GM18526 (cell line): ENCODE results near the gene ERC2.

Experiments used
- POLR2A ChIP-seq: IDR thresholded peaks from 3 replicates; pipeline ENCODE4 v1.6.1; 2011; ENCODE audit not compliant: insufficient read length; ENCODE audit errors: extremely low read depth

Gene ERC2

DNA sequence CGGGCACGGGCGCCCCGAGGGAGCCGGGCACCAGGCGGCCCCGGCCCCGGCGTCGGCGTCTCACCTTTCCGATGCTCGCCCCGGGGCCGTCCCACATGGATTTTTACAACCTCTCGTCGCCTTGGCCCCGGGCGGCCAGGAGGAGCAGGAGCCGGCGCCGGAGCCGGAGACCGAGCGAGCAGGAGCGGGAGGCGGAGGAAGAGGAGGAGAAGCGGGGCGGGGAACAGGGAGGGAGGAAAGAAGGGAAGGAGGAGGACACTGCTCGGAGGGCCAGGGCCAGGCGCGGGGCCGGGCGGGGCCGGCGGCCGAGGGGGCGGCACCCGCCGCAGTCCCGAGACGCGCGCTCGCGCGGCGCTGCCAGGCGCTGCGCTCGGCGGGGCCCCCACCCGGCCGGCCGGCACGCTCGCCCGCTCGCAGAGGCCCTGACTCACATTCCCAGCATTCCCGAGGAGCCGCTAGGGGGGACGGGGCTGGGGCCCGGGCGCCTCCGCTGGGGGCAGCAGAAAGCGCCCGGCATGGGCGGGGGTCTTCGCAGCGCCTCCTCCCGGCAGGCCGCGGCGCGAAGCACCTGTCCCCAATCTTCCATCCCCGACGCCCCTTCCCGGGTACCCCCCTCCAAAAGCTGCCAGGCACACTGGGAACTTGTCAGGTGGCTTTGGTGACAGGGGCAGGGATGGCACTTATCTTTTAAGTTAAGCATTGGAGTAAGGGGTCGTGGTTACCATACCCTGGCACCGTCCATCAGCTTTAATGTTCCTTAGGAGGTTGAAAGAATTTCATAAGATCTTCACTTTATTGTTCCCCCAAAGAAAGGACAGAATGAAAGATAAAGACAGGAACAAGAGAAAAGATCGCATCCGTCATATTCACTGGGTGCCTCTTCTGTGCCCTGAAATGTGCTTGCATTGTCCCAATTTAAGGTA is at the start of gene ERC2:
ERC2 (minus strand) TSS at position 284 of the 923 bp plus-strand sequence.
- no peak for TF ChIP-seq POLR2A

DNA sequence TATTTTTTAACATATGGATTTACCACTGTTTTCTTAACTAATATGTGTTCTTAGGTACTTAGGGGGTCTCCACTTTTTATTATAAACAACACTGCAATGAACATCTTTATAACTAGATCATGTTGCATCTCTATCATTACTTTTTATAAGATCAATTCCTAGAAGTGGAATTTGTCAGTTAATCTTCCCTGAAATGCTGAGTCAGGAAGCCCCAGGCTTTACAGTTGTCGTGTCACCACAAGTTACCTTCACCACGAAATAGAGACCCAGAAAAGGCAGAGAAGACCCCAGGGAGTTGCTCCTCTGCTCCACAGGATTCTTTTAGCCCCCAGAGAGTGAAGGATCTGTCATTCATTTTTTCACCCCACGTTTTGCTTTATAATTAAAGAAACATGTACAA is 34.5 kb upstream of the ERC2 start:
- no peak for TF ChIP-seq POLR2A

- TF ChIP-seq POLR2A = no peak
Observed at GRCh38 chr3:56494679-56495322, 26.5 kb upstream of the ERC2 start.

GRCh38 chr3:56491566-56491965 is 23.3 kb upstream of the ERC2 start:
- TF ChIP-seq POLR2A = no peak

DNA sequence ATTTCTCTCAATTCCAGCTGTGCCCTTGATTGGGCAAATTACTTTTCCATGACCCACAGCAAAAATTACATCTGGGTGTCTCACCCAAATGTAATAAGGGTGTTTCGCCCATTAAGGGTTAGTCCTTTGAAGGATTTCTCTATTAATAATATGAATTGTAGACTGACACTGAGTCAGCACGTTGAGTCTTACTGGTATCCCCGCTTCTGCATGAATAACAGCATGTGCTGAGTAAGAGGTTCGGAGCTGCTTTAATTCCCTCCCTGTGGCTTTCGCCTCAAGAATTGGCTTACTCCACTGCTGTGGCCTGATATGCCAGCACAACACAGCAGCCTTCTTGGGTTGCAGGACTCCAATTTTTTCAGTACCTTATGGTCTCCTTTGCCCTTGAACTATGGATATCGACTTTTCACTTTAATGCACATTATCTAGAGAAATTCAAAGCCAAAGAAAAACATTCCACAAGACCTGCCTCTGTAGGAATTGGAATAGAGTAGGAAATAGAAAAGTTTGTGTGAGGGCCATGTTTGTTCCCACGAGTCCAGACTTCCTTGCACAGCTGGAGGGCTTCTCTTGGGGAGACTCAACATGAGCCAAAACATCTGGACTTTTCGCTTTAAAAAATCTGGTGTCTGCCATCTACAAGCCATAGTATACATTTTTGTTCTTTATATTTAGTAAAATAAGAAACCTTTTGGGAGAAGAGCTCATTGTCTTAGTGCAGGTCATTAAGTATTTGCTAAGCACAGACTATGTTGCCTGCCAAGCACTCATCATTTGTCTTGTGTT is 20.7 kb upstream of the ERC2 start:
- no peak for TF ChIP-seq POLR2A

- no peak for TF ChIP-seq POLR2A
Observed at GRCh38 chr3:56484525-56485032, 16.3 kb upstream of the ERC2 start.

GRCh38 chr3:56484122-56484521 is 15.9 kb upstream of the ERC2 start:
- TF ChIP-seq POLR2A = no peak

- no peak for TF ChIP-seq POLR2A
Observed at GRCh38 chr3:56477646-56478045, 9.4 kb upstream of the ERC2 start.

DNA sequence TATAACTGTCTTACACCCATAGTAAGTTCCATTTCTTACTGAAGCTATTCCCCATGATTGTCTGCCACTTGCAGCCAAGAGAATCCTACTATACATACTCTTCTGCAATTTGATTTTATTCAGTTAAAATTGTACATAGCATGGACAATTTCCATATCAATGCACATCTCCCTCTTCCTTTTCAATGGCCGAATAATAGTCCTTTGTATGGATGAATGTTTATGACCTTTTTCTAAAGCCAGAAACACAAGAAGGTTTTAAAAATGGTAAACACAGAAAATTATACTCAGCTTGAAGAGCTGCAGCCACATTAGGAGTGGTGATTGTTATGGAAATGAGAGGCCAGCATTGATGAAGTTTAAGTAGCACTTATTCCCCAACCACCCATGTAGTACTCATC is 8.5 kb upstream of the ERC2 start:
- TF ChIP-seq POLR2A = no peak

- no peak for TF ChIP-seq POLR2A
Observed at GRCh38 chr3:56471771-56472170, 3.5 kb upstream of the ERC2 start.

- TF ChIP-seq POLR2A = no peak
Observed at GRCh38 chr3:56469141-56469540, 874 bp upstream of the ERC2 start.

DNA sequence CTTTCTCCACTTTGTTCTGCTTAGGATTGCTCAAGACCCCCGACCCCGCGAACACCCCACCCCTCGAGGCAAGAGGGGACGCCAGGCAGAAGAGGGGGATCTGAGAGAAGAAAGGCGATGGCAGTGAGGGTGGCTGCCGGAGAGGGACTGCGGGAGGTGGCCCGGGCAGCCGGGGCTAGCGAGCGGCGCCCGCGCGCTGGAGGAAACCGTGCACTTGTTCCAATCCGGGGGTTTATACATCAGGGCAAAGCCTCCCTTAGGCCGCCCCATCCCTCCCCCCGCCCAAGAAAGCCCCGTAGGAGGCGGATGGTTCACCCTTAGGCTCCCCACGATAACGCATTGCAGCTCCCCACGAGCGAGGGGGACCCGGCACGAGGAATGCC is 475 bp downstream of the ERC2 start:
- TF ChIP-seq POLR2A = no peak

GRCh38 chr3:56467108-56467507 is 1.2 kb downstream of the ERC2 start:
- TF ChIP-seq POLR2A = no peak

- TF ChIP-seq POLR2A = no peak
Observed at GRCh38 chr3:56459719-56460118, 8.5 kb downstream of the ERC2 start.

DNA sequence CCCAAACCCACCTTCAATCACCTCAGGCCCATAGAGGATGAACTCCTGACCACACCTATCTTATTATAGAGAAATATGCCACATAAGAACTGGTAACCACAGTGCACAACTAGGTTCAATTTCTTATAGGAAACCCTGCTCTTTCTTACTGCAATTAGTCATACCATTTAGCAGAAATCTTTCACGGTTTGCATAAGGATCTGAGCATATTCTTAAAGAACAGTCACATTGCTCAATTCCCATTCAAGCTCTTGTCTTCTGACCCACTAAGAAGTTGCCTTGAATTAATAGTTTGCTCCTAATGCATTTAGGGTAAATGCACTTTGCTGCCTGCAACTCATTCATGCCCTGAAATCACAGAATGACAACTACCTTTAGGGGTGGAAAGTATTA is 9.2 kb downstream of the ERC2 start:
- no peak for TF ChIP-seq POLR2A
